ENCODE results near the gene LMTK3. TPM values are rescaled to one million over a fixed set of nuclear protein-coding genes. Genes with fewer than 3 reads are reported as not detected.
"Not testable (repeated sequence)": the region's sequence is repeated elsewhere in the genome, so short reads cannot be mapped to it uniquely, and the experiment has no call there.

The LMTK3 gene
- total RNA-seq, 2 experiments from 2014 or later = 3.5 to 5.3 TPM

DNA sequence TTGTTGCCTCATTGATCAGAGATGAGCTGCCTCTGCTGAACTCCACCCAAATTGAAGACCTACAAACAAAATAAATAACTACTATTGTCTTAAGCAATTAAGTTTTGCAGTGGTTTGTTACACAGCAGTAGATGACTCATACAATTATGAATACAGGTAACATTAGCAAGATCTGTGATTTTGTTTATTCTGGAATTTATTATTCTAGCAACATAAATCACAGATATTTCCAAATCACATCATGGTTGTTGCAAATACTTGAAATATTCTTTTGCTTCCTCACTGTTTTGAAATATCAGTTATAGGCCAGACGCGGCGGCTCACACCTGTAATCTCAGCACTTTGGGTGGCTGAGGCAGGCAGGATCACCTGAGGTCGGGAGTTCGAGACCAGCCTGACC is 13.1 kb upstream of the LMTK3 start:
- Mint-ChIP-seq H3K4me3 (no peak overlapping the region), H3K9me3 (ENCODE audit: low read depth) (peaks cover 16% of the 10 kb centered on the region), H3K4me1 (no peaks in the 10 kb centered on the region), H3K27me3 (peaks cover 4% of the 10 kb centered on the region), H3K27ac (no peak overlapping the region), H3K36me3 (no peaks in the 10 kb centered on the region)
- DNase-seq (no peak), ATAC-seq (no peak)
- CTCF ChIA-PET = interaction anchor here (1.0 kb wide), 1 partner anchor 58 kb away, joined by 3 read pairs; no protein-coding TSS in a partner anchor

GRCh38 chr19:48524221-48524620 is 12.6 kb upstream of the LMTK3 start:
- Mint-ChIP-seq H3K27me3 (peaks cover 4% of the 10 kb centered on the region), H3K9me3 (ENCODE audit: low read depth) (peaks cover 16% of the 10 kb centered on the region)
- no peak for ATAC-seq

GRCh38 chr19:48520134-48520533 is 8.5 kb upstream of the LMTK3 start:
- Mint-ChIP-seq H3K4me3 (no peak overlapping the region), H3K9me3 (ENCODE audit: low read depth) (peaks cover 2% of the 10 kb centered on the region), H3K4me1 (no peaks in the 10 kb centered on the region), H3K36me3 (no peaks in the 10 kb centered on the region), H3K27me3 (no peaks in the 10 kb centered on the region), H3K27ac (no peak overlapping the region)
- DNase-seq (no peak), ATAC-seq (no peak)
- CTCF ChIA-PET = interaction anchor here (0.8 kb wide), 1 partner anchor 68 kb away, joined by 4 read pairs; no protein-coding TSS in a partner anchor

More at GRCh38 chr19:48524221-48524620, 12.6 kb upstream of the LMTK3 start:
- Mint-ChIP-seq H3K4me3 (no peak overlapping the region), H3K36me3 (no peaks in the 10 kb centered on the region), H3K4me1 (no peaks in the 10 kb centered on the region), H3K27ac (no peak overlapping the region)
- CTCF ChIA-PET = interaction anchor here (0.9 to 1.6 kb wide), 3 partner anchors 35 to 64 kb away, joined by 3 to 4 read pairs (median 3); no protein-coding TSS in a partner anchor
- no peak for DNase-seq

- not testable (repeated sequence) for H3K27ac Mint-ChIP-seq; H3K4me1 Mint-ChIP-seq; DNase-seq; H3K9me3 Mint-ChIP-seq (ENCODE audit: low read depth); H3K36me3 Mint-ChIP-seq; H3K27me3 Mint-ChIP-seq; H3K4me3 Mint-ChIP-seq; ATAC-seq
- CTCF ChIA-PET = interaction anchor here (1.0 kb wide), 1 partner anchor 90 kb away, joined by 3 read pairs; no protein-coding TSS in a partner anchor
Observed at GRCh38 chr19:48519426-48519825, 7.8 kb upstream of the LMTK3 start.

- DNase-seq (no peak), ATAC-seq (no peak)
- Mint-ChIP-seq H3K27ac (no peak overlapping the region), H3K27me3 (no peaks in the 10 kb centered on the region), H3K4me3 (no peak overlapping the region), H3K9me3 (ENCODE audit: low read depth) (no peaks in the 10 kb centered on the region), H3K4me1 (peaks cover 11% of the 10 kb centered on the region), H3K36me3 (no peaks in the 10 kb centered on the region)
- CTCF ChIA-PET = interaction anchor here (1.0 to 1.4 kb wide), 2 partner anchors 12 to 91 kb away, joined by 3 to 5 read pairs; no protein-coding TSS in a partner anchor
Observed at GRCh38 chr19:48518207-48518606, 6.6 kb upstream of the LMTK3 start.

GRCh38 chr19:48516536-48516935 is 4.9 kb upstream of the LMTK3 start:
- H3K9me3 Mint-ChIP-seq (ENCODE audit: low read depth) = no peaks in the 10 kb centered on the region

GRCh38 chr19:48514123-48514458 is 2.5 kb upstream of the LMTK3 start:
- CTCF ChIA-PET = interaction anchor here (0.6 to 3.6 kb wide), 8 partner anchors 9 to 329 kb away, joined by 3 to 13 read pairs (median 3); no protein-coding TSS in a partner anchor
- no peak for DNase-seq
- H3K9me3 Mint-ChIP-seq (ENCODE audit: low read depth) = no peaks in the 10 kb centered on the region
- H3K4me1 Mint-ChIP-seq = peaks cover 21% of the 10 kb centered on the region
- H3K27me3 Mint-ChIP-seq = no peaks in the 10 kb centered on the region
- H3K4me3 Mint-ChIP-seq = no peak overlapping the region
- H3K27ac Mint-ChIP-seq = no peak overlapping the region
- H3K36me3 Mint-ChIP-seq = no peaks in the 10 kb centered on the region
- ATAC-seq = no peak

More at GRCh38 chr19:48516536-48516935, 4.9 kb upstream of the LMTK3 start:
- H3K27me3 Mint-ChIP-seq = no peaks in the 10 kb centered on the region
- ATAC-seq (no peak), DNase-seq (no peak)
- H3K27ac Mint-ChIP-seq = no peak overlapping the region
- H3K36me3 Mint-ChIP-seq = no peaks in the 10 kb centered on the region
- CTCF ChIA-PET = interaction anchor here (1.4 kb wide), 1 partner anchor 11 kb away, joined by 5 read pairs; no protein-coding TSS in a partner anchor
- no peak overlapping the region for H3K4me3 Mint-ChIP-seq
- peaks cover 11% of the 10 kb centered on the region for H3K4me1 Mint-ChIP-seq

DNA sequence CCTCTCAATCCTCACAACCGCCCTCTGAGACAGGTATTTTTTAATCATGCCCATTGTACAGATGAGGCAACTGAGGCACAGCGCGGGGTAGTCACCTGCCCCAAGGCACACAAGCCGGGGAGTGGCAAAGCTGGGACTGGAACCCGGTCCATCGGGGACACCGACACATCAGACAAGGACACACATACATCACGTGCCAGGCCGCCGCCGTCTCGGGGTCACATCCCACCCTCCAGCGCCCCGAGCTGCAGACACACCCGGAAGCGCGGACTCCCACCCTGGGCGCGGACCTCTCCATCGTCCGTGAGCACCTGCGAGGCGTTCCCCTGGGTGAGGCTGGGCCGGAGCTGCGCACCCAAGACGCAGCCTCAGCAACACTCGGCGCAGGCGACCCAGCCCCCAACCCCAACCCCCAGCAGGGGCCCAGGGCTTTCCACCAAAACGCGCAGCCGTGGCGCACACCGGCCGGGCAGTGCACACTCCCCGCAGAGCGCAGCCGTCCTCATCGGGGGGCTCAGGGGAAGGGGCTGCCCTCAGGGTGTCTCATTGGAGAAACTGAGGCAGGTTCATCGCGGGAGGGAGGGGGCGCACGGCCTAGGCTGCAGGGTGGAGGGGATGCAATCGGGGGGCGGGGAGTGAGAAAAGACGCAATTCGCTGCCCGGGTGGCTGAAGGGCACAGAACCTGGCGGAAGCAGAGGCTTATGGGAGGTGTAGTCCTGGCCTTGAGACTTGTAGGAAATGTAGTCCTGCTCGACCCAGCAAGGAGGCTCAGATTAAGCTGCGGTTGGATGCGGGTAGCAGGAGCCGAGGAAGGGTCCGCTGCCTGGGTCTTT is 1.9 kb upstream of the LMTK3 start:
- Mint-ChIP-seq H3K27me3 (no peaks in the 10 kb centered on the region), H3K36me3 (no peaks in the 10 kb centered on the region), H3K9me3 (ENCODE audit: low read depth) (no peaks in the 10 kb centered on the region), H3K4me1 (peaks cover 21% of the 10 kb centered on the region), H3K27ac (no peak overlapping the region), H3K4me3 (no peak overlapping the region)
- CTCF ChIA-PET = interaction anchor here (0.9 to 3.6 kb wide), 6 partner anchors 9 to 329 kb away, joined by 3 to 13 read pairs (median 4); no protein-coding TSS in a partner anchor
- ATAC-seq = peak; percentile 81
- DNase-seq = peak; percentile 88

DNA sequence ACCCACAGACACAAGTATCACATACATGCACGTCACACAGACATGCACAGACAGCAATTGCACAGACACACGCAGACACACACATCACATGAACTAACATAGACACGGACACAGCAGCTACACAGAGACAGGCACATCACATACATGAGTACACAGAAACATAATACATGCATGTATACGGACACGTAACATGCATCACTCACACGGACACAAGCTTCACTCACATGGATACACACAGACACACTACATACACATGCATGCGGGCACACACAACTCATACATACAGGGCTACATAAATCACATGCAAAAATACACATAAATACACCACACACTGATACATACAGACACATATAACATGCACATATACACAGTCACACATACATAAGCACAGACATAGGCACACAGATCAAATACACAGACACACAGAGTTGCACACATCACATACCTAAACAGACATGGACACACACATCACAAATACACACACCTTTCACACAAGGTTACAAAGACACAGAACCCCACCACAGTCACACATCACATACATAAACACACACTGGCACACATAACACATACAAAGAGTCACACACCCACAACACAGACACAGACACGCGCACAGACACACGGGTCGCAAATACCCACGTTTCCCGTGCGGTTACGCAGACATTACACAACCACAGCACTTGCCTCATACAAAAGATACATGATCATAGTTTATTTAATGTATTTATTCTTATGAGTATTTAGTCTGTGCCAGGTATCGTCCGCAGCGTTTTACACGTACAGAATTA is 1.1 kb upstream of the LMTK3 start:
- Mint-ChIP-seq H3K9me3 (ENCODE audit: low read depth) (no peaks in the 10 kb centered on the region), H3K4me1 (peaks cover 21% of the 10 kb centered on the region), H3K4me3 (no peak overlapping the region), H3K27me3 (no peaks in the 10 kb centered on the region), H3K27ac (no peak overlapping the region), H3K36me3 (no peaks in the 10 kb centered on the region)
- ATAC-seq (no peak), DNase-seq (no peak)
- CTCF ChIA-PET = interaction anchor here (0.6 to 3.6 kb wide), 4 partner anchors 72 to 105 kb away, joined by 3 to 13 read pairs (median 6); no protein-coding TSS in a partner anchor

- DNase-seq (no peak), ATAC-seq (peak; percentile 6)
- Mint-ChIP-seq H3K36me3 (no peaks in the 10 kb centered on the region), H3K4me3 (peak overlapping the region; percentile 74), H3K27me3 (no peaks in the 10 kb centered on the region), H3K9me3 (ENCODE audit: low read depth) (no peaks in the 10 kb centered on the region), H3K4me1 (peaks cover 21% of the 10 kb centered on the region), H3K27ac (no peak overlapping the region)
- CTCF ChIA-PET = interaction anchor here (0.9 to 9.6 kb wide), 3 partner anchors 22 to 76 kb away, joined by 3 to 221 read pairs (median 13); no protein-coding TSS in a partner anchor
Observed at GRCh38 chr19:48511321-48511731, 309 bp downstream of the LMTK3 start.

GRCh38 chr19:48510421-48511268 is 990 bp downstream of the LMTK3 start:
- no peaks in the 10 kb centered on the region for H3K36me3 Mint-ChIP-seq
- no peaks in the 10 kb centered on the region for H3K27me3 Mint-ChIP-seq
- peaks cover 21% of the 10 kb centered on the region for H3K4me1 Mint-ChIP-seq
- DNase-seq (peak; percentile 87), ATAC-seq (peak; percentile 50)
- H3K9me3 Mint-ChIP-seq (ENCODE audit: low read depth) = no peaks in the 10 kb centered on the region
- peak overlapping the region; percentile 74 for H3K4me3 Mint-ChIP-seq
- CTCF ChIA-PET = interaction anchor here (0.9 to 9.6 kb wide), 4 partner anchors 10 to 76 kb away, joined by 3 to 221 read pairs (median 3); no protein-coding TSS in a partner anchor
- peak overlapping the region; percentile 76 for H3K27ac Mint-ChIP-seq

- Mint-ChIP-seq H3K4me1 (peaks cover 18% of the 10 kb centered on the region), H3K36me3 (no peaks in the 10 kb centered on the region), H3K9me3 (ENCODE audit: low read depth) (no peaks in the 10 kb centered on the region), H3K27ac (no peak overlapping the region), H3K4me3 (no peak overlapping the region), H3K27me3 (no peaks in the 10 kb centered on the region)
- ATAC-seq = no peak
- DNase-seq = peak; percentile 41
- CTCF ChIA-PET = interaction anchor here (1.0 to 9.6 kb wide), 4 partner anchors 9 to 77 kb away, joined by 3 to 221 read pairs (median 10); no protein-coding TSS in a partner anchor
Observed at GRCh38 chr19:48509467-48510194, 2.0 kb downstream of the LMTK3 start.

All from activated CD8-positive, alpha-beta memory T cell treated with anti-CD3 and anti-CD28 coated beads, Interleukin-2, amount 10 ng/mL, durations not matched to agents 7 days and 5 days (primary cell).